A673 (cell line): ENCODE results near the gene KRT2.

Experiments used
- EZH2 ChIP-seq: fragments of 200-600 bp; sonication (generic); IDR thresholded peaks from 2 replicates; pipeline ENCODE4 v1.6.1; 2017; ENCODE audit warnings: borderline replicate concordance, low read depth, mild to moderate bottlenecking, mixed read lengths, antibody characterized with exemption, low read length; ENCODE audit not compliant: poor library complexity, severe bottlenecking
- TF ChIP-seq, protein P1 (sequence below): fragments of 300-800, 200-600 bp; sonication (generic); conservative IDR thresholded peaks from 2 replicates; pipeline ENCODE4 v1.5.1; 2017; ENCODE audit warnings: low read depth, mild to moderate bottlenecking, antibody characterized with exemption, low read length, moderate library complexity, mixed read lengths

DNA sequence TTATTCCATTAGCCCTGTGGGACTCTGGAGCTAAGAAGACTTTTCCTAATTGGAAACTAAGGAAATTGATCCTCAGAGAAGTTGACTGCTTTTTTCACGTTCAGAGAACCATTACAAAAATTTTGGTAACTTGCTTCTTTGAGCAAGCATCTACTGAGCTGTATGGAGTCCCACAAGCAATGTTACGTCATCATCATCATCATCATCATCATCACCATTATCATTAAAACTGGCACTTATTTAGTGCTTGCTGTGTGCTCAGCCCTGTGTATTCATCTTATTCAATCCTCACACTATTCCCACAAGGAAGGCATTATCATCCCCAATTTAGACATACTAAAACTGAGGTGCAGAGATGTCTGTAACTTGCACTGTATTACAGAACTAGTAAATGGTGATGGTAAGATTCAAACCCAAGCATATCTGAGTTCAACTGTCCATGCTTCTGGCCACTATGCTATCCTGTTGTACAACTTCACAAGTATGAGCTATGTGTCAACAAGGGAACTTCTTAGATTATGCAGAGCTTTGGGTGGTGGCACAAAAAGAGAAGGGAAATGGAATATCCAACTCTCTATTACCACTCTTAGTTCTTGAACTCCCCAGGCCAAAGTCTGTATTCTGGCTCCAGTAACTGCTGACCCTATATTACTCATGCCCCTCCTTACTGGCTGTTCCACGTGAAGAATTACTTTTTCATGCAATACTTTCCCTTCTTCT lies 21.9 kb upstream of the KRT2 start:
- TF ChIP-seq, protein P1, sequence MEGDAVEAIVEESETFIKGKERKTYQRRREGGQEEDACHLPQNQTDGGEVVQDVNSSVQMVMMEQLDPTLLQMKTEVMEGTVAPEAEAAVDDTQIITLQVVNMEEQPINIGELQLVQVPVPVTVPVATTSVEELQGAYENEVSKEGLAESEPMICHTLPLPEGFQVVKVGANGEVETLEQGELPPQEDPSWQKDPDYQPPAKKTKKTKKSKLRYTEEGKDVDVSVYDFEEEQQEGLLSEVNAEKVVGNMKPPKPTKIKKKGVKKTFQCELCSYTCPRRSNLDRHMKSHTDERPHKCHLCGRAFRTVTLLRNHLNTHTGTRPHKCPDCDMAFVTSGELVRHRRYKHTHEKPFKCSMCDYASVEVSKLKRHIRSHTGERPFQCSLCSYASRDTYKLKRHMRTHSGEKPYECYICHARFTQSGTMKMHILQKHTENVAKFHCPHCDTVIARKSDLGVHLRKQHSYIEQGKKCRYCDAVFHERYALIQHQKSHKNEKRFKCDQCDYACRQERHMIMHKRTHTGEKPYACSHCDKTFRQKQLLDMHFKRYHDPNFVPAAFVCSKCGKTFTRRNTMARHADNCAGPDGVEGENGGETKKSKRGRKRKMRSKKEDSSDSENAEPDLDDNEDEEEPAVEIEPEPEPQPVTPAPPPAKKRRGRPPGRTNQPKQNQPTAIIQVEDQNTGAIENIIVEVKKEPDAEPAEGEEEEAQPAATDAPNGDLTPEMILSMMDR = no peak
- TF ChIP-seq EZH2 = no peak
